Right forelimb (tissue), 1 donor: Measurements from ENCODE around the gene KRI1.
"Not testable (repeated sequence)": the region's sequence is repeated elsewhere in the genome, so short reads cannot be mapped to it uniquely, and the experiment has no call there.

Experiments
- DNase-seq: peaks from one replicate; pipeline ENCODE4 v3.0.0-alpha.2; 2018

The KRI1 gene

DNA sequence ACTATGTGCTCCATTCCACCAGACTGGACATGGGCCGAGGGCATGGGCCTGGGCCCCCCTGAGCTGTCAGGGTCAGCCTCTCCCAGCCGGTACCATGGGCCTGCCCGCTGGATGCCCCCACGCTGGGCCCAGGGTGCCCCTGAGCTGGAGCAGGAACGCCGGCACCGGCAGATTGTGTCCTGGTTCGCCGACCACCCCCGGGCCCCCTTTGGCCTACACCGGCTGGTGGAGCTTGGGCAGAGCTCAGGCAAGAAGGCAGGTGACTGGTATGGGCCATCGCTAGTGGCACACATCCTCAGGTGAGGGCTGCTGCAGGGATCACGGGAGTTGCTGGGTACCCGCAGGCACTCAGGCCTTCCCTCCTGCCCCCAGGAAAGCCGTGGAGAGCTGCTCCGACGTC, 19.0 kb downstream of the KRI1 start:
- DNase-seq, result no peak

DNA sequence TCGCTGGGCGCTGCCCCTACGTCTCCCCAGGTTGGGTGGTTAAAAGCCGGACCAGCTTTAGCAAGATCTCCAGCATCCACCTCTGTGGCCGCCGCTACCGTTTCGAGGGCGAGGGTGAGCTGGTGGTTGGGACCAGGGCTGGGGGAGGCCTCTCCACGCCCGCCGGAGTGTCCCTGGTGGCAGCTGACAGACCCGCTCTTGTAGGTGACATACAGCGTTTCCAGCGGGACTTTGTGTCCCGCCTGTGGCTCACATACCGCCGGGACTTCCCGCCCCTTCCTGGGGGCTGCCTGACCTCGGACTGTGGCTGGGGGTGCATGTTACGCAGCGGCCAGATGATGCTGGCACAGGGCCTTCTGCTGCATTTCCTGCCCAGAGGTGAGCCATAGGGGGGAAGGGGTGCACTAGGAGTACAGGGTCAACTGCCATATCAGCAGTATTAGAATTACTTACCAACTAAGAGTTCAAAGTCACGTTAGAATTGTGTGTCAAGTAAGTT, 21.0 kb downstream of the KRI1 start:
- DNase-seq, result no peak

GRCh38 chr19:10544242-10544752, 21.5 kb downstream of the KRI1 start:
- no peak for DNase-seq

DNA sequence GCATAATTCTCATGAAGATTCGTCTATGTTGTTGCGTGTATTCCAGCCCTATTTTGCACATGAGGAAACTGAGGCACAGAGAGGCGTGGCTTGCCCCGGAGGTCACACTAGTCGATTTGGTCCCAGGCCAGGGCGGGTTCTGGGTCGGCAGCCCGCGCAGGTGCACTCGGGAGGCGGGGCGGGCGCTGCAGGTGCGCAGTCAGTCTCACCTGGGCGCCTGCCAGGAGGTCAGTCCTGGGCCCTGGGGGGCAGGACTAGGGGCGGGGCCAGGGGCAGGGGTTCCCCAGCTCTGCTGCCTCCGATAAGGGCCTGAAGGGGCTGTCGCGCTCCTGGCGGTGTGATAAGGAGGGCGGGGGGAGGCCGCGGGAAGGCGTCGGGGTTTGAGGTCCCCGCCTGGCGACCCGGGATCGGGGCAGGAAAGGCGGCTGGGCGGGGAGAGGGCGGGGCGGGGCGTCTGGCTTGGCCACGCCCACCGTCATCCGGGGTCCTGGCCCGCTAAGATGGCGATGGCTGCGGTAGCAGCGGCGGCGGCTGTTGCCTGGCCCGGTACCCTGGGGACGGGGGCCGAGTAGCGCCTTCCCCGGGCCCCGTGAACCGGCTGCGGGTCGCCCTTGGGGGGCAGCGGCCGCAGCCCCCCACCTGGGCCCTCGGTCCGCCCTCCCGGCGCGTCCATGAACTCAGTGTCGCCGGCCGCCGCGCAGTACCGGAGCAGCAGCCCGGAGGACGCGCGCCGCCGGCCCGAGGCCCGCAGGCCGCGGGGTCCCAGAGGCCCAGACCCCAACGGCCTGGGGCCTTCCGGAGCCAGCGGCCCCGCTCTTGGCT, 22.2 kb downstream of the KRI1 start, which contains the start of gene ATG4D:
TSS of gene ATG4D (plus strand) at position 485 of the 822 bp plus-strand sequence. CDS start at position 672, 187 bp downstream.
- DNase-seq, result peak; percentile 90

DNA sequence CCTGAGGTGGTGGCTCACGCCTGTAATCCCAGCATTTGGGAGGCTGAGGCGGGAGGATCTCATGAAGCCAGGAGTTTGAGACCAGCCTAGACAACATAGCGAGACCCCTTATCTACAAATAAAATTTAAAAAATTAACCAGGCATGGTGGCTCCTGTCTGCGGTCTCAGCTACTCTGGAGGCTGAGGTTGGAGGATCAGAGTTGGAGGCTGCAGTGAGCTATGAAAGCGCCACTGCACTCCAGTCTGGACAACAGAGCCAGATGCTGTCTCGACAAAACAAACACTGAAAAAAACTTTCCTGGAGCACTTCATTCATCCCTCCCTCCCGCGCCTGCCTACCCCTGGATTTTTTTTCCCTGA, 22.8 kb downstream of the KRI1 start:
- no peak for DNase-seq

- DNase-seq, result not testable (repeated sequence)
Measured at GRCh38 chr19:10539016-10539415, 26.8 kb downstream of the KRI1 start.

- no peak for DNase-seq
Measured at GRCh38 chr19:10538204-10538983, 27.4 kb downstream of the KRI1 start.

DNA sequence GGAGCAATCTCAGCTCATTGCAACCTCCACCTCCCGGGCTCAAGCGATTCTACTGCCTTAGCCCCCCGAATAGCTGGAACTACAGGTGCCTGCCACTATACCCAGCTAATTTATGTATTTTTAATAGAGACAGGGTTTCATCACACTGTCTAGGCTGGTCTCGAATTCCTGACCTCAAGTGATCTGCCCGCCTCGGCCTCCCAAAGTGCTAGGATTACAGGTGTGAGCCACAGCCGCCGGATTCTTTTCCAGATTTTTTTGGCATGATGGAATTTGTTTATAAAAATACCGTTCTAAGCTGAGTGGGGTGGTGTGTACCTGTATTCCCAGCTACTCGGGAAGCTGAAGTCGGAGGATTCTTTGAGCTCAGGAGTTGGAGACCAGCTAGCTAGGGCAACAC, 28.1 kb downstream of the KRI1 start:
- DNase-seq, result no peak

DNA sequence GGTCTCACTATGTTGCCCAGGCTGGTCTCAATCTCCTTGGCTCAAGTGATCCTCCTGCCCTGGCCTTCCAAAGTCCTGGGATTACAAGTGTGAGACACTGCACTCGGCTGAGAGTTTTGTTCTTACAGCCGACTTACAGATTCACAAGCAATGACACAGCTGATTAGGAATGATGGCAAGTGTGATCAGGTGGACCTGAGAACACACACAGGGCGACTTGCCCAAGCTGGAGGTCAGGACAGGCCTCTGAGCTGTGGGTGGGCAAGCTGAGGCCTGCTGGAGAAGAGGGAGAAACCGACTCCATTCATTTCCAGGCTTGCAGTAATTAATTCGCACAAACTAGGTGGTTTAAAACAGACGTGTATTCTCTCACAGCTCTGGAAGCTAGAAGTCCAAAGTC, 30.2 kb downstream of the KRI1 start:
- no peak for DNase-seq

GRCh38 chr19:10533646-10534386, 32.0 kb downstream of the KRI1 start:
- no peak for DNase-seq

DNA sequence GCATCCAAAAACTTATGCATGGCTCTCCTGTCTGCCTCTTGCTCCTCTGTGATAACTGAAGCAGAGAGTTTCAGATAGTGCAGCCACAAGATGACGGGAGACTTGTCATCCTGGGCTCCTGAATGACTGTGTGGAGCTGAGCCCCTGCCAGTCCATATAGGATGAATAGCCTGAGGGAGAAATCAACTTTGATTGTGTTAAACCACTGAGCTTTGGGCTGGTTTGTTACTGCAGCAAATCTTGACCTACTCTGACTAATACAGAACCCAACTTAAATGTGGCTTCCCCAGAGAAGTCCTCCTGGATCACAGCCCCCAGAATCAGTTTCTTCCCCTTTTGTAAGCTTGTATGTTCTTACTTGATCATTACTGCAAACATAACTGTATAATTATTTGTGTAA, 33.4 kb downstream of the KRI1 start:
- DNase-seq, result no peak

DNA sequence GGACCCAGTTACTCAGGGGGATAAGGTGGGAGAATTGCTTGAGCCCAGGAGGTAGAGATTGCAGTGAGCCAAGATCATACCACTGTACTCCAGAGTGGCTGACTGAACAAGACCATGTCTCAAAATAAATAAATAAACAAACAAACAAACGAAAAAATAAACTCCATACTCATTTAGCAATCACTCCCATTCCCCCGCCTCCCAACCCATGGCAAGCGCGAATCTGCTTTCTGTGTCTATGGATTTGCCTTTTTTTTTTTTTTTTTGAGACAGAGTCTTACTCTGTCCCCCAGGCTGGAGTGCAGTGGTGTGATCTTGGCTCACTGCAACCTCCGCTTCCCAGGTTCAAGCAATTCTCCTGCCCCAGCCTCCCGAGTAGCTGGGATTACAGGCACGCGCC, 38.9 kb downstream of the KRI1 start:
- DNase-seq, result not testable (repeated sequence)

DNA sequence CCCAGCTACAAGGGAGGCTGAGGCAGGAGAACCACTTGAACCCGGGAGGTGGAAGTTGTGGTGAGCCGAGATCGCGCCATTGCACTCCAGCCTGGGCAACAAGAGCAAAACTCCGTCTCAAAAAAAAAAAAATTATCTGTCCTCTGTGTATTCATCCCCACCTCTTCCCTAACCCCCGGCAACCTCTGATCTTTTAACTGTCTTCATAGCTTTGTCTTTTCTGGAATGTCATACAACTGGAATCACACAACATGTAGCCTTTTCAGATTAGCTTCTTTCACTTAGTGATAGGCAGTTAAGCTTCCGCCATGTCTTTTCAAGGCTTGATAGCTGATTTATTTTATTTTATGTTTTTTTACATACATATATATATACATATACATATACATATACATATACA, 40.2 kb downstream of the KRI1 start:
- no peak for DNase-seq

- DNase-seq, result no peak
Measured at GRCh38 chr19:10523135-10523636, 42.6 kb downstream of the KRI1 start.

DNA sequence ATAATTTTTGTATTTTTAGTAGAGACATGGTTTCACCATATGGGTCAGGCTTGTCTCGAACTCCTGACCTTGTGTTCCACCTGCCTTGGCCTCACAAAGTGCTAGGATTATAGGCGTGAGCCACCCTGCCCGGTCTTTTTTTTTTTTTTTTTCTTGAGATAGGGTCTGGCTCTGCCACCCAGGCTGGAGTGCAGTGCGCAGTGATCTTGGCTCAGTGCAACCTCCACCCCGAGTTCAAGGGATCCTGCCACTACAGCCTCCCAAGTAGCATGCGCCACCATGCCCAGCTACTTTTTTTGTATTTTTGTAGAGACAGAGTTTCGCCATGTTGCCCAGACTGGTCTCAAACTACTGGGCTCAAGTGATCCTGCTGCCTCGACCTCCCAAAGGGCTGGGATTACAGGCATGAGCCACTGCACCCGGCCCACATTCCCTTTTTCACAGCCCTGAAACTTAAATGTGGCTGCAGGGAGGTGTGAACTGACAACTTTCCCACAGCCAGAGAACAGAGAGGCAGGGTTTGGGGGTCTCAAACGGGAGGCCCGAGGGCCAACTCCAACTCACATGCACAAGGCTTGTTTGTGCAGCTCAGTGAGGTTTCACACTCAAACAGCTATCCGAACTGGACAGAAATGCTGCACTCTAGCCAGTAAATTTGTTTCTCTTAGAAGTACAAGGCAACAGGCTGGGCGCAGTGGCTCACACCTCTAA, 44.2 kb downstream of the KRI1 start:
- no peak for DNase-seq

GRCh38 chr19:10520652-10521318, 45.0 kb downstream of the KRI1 start:
- DNase-seq, result no peak

DNA sequence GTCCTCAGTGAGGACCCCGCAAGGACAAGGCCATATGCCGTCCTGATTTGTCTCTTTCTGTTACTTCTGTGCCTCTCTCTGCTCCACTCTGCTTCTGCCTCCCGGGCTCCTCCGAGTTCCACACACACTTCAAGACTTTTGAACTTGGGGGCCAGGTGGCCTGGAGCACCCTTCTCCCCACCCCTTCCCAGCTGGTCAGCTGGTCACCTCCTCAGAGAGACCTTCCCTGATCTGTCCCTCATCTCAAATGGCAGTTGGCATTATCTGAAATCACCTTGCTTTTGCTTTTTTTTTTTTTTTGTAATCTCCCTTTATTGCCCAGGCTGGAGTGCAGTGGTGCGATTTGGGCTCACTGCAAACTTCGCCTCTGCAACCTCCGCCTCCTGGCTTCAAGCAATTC, 46.4 kb downstream of the KRI1 start:
- no peak for DNase-seq

- no peak for DNase-seq
Measured at GRCh38 chr19:10518444-10519361, 47.1 kb downstream of the KRI1 start.

DNA sequence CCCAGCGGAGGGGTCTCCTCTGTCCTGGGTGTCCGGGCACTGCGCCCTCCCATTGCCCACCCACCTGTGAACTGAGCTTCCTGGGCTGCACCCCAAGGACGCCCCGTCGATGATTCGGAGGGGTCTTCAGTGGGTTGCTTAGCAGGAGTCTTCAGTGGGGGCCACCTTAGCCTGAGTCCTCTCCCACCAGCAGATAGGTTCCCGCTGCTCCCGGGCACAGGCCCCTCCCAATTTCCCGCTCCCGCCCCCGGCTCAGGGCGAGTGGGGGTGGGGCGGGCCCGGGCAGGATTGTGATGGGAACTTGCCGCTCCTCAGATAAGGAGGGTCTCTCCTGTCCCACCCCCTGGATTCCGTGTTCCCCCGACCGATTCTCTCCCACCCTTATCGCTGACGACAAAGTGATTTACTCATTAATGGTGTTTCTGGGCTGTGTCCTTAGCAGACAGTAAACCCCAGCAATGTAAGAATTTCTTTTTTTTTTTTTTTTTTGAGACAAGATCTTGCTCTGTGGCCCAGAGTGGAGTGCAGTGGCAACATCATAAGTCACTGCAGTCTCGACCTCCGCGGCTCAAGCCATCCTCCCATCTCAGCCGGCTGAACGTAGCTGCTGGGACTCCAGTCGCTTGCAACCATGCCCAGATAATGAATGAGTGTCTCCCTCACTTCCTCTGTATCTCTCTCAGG, 47.9 kb downstream of the KRI1 start:
- no peak for DNase-seq

DNA sequence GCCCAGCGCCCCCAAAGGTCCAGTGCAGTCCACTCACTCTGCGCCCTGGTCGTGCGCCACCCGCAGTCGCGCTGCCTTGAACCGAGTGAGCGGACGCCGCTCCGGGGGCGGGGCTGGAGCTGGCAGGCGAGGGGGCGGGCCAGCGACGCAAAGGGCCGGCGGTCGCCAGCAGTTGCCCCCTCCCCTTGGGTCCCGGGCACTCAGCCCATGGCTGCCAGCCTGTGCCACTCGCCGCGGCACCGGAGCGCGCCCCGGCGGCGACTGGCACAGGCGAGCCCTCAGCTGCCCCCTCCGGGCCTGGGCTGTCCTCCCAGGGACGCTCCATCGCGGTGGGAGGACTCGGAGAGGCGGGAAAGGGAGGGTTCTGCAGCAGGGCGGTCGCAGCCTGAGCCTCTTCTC, 48.5 kb downstream of the KRI1 start, which contains the start of gene S1PR5:
TSS of gene S1PR5 (minus strand) at position 87 of the 399 bp plus-strand sequence. CDS start 2,436 bp downstream, outside the sequence.
- no peak for DNase-seq
